ENCODE measurements around the gene THAP3. TPM values are rescaled to one million over a fixed set of nuclear protein-coding genes. Genes with fewer than 3 reads are reported as not detected.

THAP3 gene
- total RNA-seq, 1 donor from 2014 or later = 26.1 TPM

- Mint-ChIP-seq H3K27me3 (ENCODE audit: low read depth) (no peaks in the 10 kb centered on the region), H3K4me3 (no peak overlapping the region), H3K4me1 (no peaks in the 10 kb centered on the region), H3K9me3 (no peaks in the 10 kb centered on the region), H3K36me3 (ENCODE audit: low read depth) (peaks cover 1% of the 10 kb centered on the region), H3K27ac (ENCODE audit: unreplicated experiment) (no peak overlapping the region)
- DNase-seq (ENCODE audit: low read depth, low spot score) = no peak
- TF ChIP-seq, protein P1, sequence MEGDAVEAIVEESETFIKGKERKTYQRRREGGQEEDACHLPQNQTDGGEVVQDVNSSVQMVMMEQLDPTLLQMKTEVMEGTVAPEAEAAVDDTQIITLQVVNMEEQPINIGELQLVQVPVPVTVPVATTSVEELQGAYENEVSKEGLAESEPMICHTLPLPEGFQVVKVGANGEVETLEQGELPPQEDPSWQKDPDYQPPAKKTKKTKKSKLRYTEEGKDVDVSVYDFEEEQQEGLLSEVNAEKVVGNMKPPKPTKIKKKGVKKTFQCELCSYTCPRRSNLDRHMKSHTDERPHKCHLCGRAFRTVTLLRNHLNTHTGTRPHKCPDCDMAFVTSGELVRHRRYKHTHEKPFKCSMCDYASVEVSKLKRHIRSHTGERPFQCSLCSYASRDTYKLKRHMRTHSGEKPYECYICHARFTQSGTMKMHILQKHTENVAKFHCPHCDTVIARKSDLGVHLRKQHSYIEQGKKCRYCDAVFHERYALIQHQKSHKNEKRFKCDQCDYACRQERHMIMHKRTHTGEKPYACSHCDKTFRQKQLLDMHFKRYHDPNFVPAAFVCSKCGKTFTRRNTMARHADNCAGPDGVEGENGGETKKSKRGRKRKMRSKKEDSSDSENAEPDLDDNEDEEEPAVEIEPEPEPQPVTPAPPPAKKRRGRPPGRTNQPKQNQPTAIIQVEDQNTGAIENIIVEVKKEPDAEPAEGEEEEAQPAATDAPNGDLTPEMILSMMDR (conservative IDR thresholded peaks at IDR 0.05) = no peak
Measured at GRCh38 chr1:6588893-6589520, 35.7 kb upstream of the THAP3 start.

- Mint-ChIP-seq H3K36me3 (ENCODE audit: low read depth) (peaks cover 2% of the 10 kb centered on the region), H3K4me3 (peak overlapping the region; percentile 31), H3K4me1 (no peaks in the 10 kb centered on the region), H3K27ac (ENCODE audit: unreplicated experiment) (no peak overlapping the region), H3K9me3 (no peaks in the 10 kb centered on the region), H3K27me3 (ENCODE audit: low read depth) (no peaks in the 10 kb centered on the region)
- TF ChIP-seq, protein P1 (conservative IDR thresholded peaks at IDR 0.05) = no peak
- no peak for DNase-seq (ENCODE audit: low read depth, low spot score)
Measured at GRCh38 chr1:6590046-6590445, 34.6 kb upstream of the THAP3 start.

- no peak for DNase-seq (ENCODE audit: low read depth, low spot score)
- Mint-ChIP-seq H3K27me3 (ENCODE audit: low read depth) (no peaks in the 10 kb centered on the region), H3K36me3 (ENCODE audit: low read depth) (peaks cover 2% of the 10 kb centered on the region), H3K27ac (ENCODE audit: unreplicated experiment) (no peak overlapping the region), H3K9me3 (no peaks in the 10 kb centered on the region), H3K4me3 (no peak overlapping the region), H3K4me1 (no peaks in the 10 kb centered on the region)
- TF ChIP-seq, protein P1 (conservative IDR thresholded peaks at IDR 0.05) = no peak
Measured at GRCh38 chr1:6591222-6591621, 33.4 kb upstream of the THAP3 start.

GRCh38 chr1:6591644-6592043, 33.0 kb upstream of the THAP3 start:
- no peak overlapping the region for H3K4me3 Mint-ChIP-seq
- H3K36me3 Mint-ChIP-seq (ENCODE audit: low read depth) = peaks cover 2% of the 10 kb centered on the region
- no peak for DNase-seq (ENCODE audit: low read depth, low spot score)
- TF ChIP-seq, protein P1 (conservative IDR thresholded peaks at IDR 0.05) = no peak
- H3K27ac Mint-ChIP-seq (ENCODE audit: unreplicated experiment) = no peak overlapping the region
- no peaks in the 10 kb centered on the region for H3K27me3 Mint-ChIP-seq (ENCODE audit: low read depth)
- H3K4me1 Mint-ChIP-seq = no peaks in the 10 kb centered on the region
- H3K9me3 Mint-ChIP-seq = no peaks in the 10 kb centered on the region

DNA sequence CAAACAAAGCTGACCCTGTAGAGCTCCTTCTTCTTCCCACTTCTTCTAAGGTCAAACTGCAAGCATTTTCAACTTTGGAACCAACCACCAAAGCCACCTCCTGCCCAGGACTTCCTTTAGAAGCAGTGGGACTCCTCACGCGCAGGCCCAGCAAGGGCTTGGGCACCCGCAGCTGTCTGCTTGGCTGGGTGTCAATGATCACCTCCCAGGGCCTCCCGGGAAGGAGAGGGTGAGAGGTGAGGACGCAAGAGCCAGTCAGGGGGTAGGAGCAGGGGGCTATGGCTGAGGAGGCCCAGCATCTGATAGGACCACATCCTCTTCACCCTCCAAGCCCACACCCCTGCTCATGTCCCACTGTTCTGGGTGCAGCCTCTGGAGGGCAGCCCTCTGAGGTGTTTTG, 32.2 kb upstream of the THAP3 start:
- no peak for DNase-seq (ENCODE audit: low read depth, low spot score)
- Mint-ChIP-seq H3K27ac (ENCODE audit: unreplicated experiment) (no peak overlapping the region), H3K36me3 (ENCODE audit: low read depth) (peaks cover 2% of the 10 kb centered on the region), H3K27me3 (ENCODE audit: low read depth) (no peaks in the 10 kb centered on the region), H3K4me3 (no peak overlapping the region), H3K9me3 (no peaks in the 10 kb centered on the region), H3K4me1 (no peaks in the 10 kb centered on the region)
- TF ChIP-seq, protein P1 (conservative IDR thresholded peaks at IDR 0.05) = no peak
